Neural progenitor cell (in vitro differentiated cells): ENCODE measurements around the gene SCAANT1.

Experiments used
- CTCF ChIP-seq: fragments of 200-600 bp; sonication (generic); IDR thresholded peaks from 2 replicates; pipeline ENCODE4 v1.5.1; 2017; ENCODE audit warnings: antibody characterized with exemption, mild to moderate bottlenecking
- EZH2 ChIP-seq: fragments of 200-600 bp; sonication (generic); IDR thresholded peaks from 2 replicates; pipeline ENCODE4 v1.6.1; 2017; ENCODE audit warnings: antibody characterized with exemption, mild to moderate bottlenecking, moderate library complexity
- EZH2phosphoT487 ChIP-seq: fragments of 200-600 bp; sonication (generic); IDR thresholded peaks from 2 replicates; pipeline ENCODE4 v1.6.1; 2017; ENCODE audit warnings: antibody characterized with exemption

- TF ChIP-seq CTCF (no peak), EZH2 (no peak), EZH2phosphoT487 (no peak)
Observed at GRCh38 chr3:63900010-63900409, 12.2 kb downstream of the SCAANT1 start.
